ENCODE results near the gene TFPT. TPM values are rescaled to one million over a fixed set of nuclear protein-coding genes. Genes with fewer than 3 reads are reported as not detected.
A peak's percentile ranks its signal among the peaks of the same experiment; 100 is the strongest.

TFPT gene
- total RNA-seq, 2 experiments from 2014 or later, result 10.1 to 11.2 TPM

DNA sequence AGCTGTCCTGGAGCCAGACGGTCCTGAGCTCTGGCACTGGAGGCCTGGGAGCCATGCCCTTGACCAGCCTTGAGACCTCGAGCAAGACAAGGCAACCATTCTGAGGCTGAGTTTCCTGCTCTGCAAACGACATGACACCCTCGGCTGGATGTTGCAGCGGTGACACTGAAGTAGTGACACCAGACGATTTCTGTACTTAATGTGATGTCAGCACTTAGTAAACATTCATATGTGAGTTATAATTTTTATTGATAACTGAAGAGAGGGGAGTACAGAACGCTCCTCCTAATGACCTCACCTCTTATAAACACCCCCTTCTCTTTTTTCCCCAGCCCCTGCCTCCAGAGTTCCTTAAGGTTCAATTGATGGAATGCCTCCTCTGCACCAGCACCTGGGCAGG, 7.0 kb downstream of the TFPT start:
- no peaks in the 10 kb centered on the region for H3K27me3 ChIP-seq (ENCODE audit: control insufficient read depth in 1 of 2, insufficient read depth in 2 of 2, low read length in 2 of 2)
- Mint-ChIP-seq H3K4me1 (ENCODE audit: low read depth) (peaks cover 5% of the 10 kb centered on the region), H3K36me3 (ENCODE audit: low read depth) (peaks cover 49% of the 10 kb centered on the region), H3K27ac (no peak overlapping the region), H3K4me3 (no peak overlapping the region), H3K27me3 (no peaks in the 10 kb centered on the region), H3K9me3 (no peaks in the 10 kb centered on the region)
- ChIA-PET POLR2A (no interaction called here), CTCF (no interaction called here)
- DNase-seq (no peak), ATAC-seq (ENCODE audit: poor library complexity) (no peak)
- H3K4me1 ChIP-seq (ENCODE audit: insufficient read depth, low read length), result peaks cover 14% of the 10 kb centered on the region
- peaks cover 51% of the 10 kb centered on the region for H3K36me3 ChIP-seq (ENCODE audit: insufficient read depth, low read length)
- intact Hi-C loops (cut with DNase I, micrococcal nuclease), result loop anchor here in 1 of 2 experiments (10.0 kb wide), 2 partner anchors 244 to 584 kb away; partner anchors contain the start of gene MYADM
- no peaks in the 10 kb centered on the region for H3K9me3 ChIP-seq (ENCODE audit: control insufficient read depth in 1 of 2, insufficient read depth in 1 of 2, low read length in 2 of 2)
- TF ChIP-seq, protein P1, sequence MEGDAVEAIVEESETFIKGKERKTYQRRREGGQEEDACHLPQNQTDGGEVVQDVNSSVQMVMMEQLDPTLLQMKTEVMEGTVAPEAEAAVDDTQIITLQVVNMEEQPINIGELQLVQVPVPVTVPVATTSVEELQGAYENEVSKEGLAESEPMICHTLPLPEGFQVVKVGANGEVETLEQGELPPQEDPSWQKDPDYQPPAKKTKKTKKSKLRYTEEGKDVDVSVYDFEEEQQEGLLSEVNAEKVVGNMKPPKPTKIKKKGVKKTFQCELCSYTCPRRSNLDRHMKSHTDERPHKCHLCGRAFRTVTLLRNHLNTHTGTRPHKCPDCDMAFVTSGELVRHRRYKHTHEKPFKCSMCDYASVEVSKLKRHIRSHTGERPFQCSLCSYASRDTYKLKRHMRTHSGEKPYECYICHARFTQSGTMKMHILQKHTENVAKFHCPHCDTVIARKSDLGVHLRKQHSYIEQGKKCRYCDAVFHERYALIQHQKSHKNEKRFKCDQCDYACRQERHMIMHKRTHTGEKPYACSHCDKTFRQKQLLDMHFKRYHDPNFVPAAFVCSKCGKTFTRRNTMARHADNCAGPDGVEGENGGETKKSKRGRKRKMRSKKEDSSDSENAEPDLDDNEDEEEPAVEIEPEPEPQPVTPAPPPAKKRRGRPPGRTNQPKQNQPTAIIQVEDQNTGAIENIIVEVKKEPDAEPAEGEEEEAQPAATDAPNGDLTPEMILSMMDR (IDR thresholded peaks at IDR 0.05), result no peak
- H3K27ac ChIP-seq (ENCODE audit: low read depth in 1 of 2, low read length in 2 of 2), result no peak overlapping the region
- no peak overlapping the region for H3K4me3 ChIP-seq (ENCODE audit: low read length)

DNA sequence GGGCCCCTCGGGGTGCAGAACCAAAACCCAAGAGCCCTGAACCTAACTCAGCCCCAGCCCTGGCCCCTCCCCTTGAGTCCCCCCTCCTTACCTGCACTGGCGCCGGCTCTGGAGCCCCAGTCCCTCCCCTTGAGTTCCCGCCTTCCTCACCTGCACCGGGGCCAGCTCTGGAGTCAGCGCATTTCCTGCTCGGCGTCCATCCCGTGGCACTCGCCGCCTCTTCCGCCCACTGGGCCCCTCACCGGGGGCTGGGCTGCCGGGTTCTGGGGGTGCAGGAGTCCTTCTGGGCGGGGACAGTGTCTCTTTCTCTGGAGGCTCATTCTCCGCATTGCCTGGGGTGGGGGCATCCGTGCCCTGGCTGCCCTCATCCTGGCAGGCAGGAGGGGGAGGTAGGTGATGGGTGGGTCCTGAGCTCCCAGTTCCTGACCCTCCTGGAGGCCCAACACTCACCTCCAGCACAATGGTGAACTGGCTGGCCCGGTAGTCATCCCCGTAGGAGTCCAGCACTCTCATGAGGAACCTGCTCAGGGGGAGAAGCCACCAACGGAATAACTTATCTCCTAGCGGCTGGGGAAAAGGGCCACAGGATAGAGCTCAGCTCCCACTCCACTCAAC, 7.5 kb downstream of the TFPT start:
- Mint-ChIP-seq H3K9me3 (no peaks in the 10 kb centered on the region), H3K36me3 (ENCODE audit: low read depth) (peaks cover 49% of the 10 kb centered on the region), H3K27me3 (no peaks in the 10 kb centered on the region), H3K4me3 (peak overlapping the region; percentile 10), H3K27ac (no peak overlapping the region), H3K4me1 (ENCODE audit: low read depth) (peaks cover 9% of the 10 kb centered on the region)
- intact Hi-C loops (cut with DNase I, micrococcal nuclease), result loop anchor here in 1 of 2 experiments (10.0 kb wide), 2 partner anchors 243 to 583 kb away; partner anchors contain the start of gene MYADM
- H3K4me1 ChIP-seq (ENCODE audit: insufficient read depth, low read length), result peaks cover 18% of the 10 kb centered on the region
- no peak overlapping the region for H3K4me3 ChIP-seq (ENCODE audit: low read length)
- no peaks in the 10 kb centered on the region for H3K27me3 ChIP-seq (ENCODE audit: control insufficient read depth in 1 of 2, insufficient read depth in 2 of 2, low read length in 2 of 2)
- ATAC-seq (ENCODE audit: poor library complexity) (no peak), DNase-seq (peak in 1 of 14 experiments; percentile 17)
- H3K27ac ChIP-seq (ENCODE audit: low read depth in 1 of 2, low read length in 2 of 2), result no peak overlapping the region
- ChIA-PET POLR2A (no interaction called here), CTCF (no interaction called here)
- no peaks in the 10 kb centered on the region for H3K9me3 ChIP-seq (ENCODE audit: control insufficient read depth in 1 of 2, insufficient read depth in 1 of 2, low read length in 2 of 2)
- peaks cover 51% of the 10 kb centered on the region for H3K36me3 ChIP-seq (ENCODE audit: insufficient read depth, low read length)
- TF ChIP-seq, protein P1 (IDR thresholded peaks at IDR 0.05), result no peak

DNA sequence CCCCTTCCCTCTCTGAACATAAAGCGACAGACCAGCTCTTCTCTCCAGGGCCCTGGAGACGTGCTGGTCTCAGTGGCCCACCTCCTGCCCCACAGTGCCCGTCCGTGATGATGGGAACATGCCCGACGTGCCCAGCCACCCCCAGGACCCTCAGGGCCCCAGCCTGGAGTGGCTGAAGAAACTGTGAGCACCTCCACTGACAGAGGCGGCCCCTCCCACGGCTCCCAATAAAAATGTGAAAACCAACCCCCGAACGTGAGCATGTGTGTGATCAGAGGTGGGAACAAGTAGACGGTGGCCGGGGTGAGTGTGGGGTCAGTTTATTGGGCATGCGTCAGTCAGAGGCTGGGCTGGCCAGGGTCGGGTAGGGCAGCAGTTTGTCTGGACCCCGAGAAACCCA, 8.7 kb downstream of the TFPT start:
- POLR2A ChIA-PET, result no interaction called here
- TF ChIP-seq, protein P1 (IDR thresholded peaks at IDR 0.05), result no peak
- intact Hi-C loops (cut with DNase I, micrococcal nuclease), result loop anchor here in 1 of 2 experiments (10.0 kb wide), 2 partner anchors 242 to 582 kb away; partner anchors contain the start of gene MYADM
- Histone ChIP-seq H3K4me1 (ENCODE audit: insufficient read depth, low read length) (peaks cover 24% of the 10 kb centered on the region), H3K9me3 (ENCODE audit: control insufficient read depth in 1 of 2, insufficient read depth in 1 of 2, low read length in 2 of 2) (no peaks in the 10 kb centered on the region), H3K27ac (ENCODE audit: low read depth in 1 of 2, low read length in 2 of 2) (no peak overlapping the region), H3K27me3 (ENCODE audit: control insufficient read depth in 1 of 2, insufficient read depth in 2 of 2, low read length in 2 of 2) (no peaks in the 10 kb centered on the region), H3K36me3 (ENCODE audit: insufficient read depth, low read length) (peaks cover 51% of the 10 kb centered on the region), H3K4me3 (ENCODE audit: low read length) (no peak overlapping the region)
- Mint-ChIP-seq H3K27ac (no peak overlapping the region), H3K4me1 (ENCODE audit: low read depth) (peaks cover 17% of the 10 kb centered on the region), H3K9me3 (no peaks in the 10 kb centered on the region), H3K36me3 (ENCODE audit: low read depth) (peaks cover 54% of the 10 kb centered on the region), H3K4me3 (no peak overlapping the region), H3K27me3 (no peaks in the 10 kb centered on the region)
- peak in 1 of 14 experiments; percentile 13 for DNase-seq
- CTCF ChIA-PET, result no interaction called here
- no peak for ATAC-seq (ENCODE audit: poor library complexity)

Measured in CD4-positive, alpha-beta T cell (primary cell).